Activated CD4-positive, CD25-positive, alpha-beta regulatory T cell (primary cell): Measurements from ENCODE around the gene DDIAS.
"Not testable (repeated sequence)": the region's sequence is repeated elsewhere in the genome, so short reads cannot be mapped to it uniquely, and the experiment has no call there.

ENCODE experiments used
- DNase-seq, 4 experiments: peaks; one replicate each; lab custom pipeline; 2025; lab: John Stamatoyannopoulos, UW

The DDIAS gene

DNA sequence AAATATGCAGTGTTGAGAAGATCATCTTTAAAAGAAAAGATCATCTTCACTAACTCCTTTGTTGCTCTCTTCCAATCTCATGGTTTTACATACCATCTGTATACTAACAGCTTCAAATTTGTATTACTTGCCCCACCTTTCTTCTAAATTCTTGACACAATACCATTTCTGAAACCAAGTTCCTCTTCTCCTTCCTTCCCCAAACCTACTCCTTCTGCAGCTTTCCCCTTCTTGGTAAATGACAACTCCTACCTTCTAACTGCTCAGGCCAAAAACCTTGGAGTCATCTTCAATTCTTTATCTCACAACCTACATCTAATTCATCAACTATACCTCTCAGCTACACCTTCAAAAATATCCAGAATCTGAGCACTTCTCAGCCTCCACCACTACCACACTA is 10.6 kb upstream of the DDIAS start:
- DNase-seq = no peak

DNA sequence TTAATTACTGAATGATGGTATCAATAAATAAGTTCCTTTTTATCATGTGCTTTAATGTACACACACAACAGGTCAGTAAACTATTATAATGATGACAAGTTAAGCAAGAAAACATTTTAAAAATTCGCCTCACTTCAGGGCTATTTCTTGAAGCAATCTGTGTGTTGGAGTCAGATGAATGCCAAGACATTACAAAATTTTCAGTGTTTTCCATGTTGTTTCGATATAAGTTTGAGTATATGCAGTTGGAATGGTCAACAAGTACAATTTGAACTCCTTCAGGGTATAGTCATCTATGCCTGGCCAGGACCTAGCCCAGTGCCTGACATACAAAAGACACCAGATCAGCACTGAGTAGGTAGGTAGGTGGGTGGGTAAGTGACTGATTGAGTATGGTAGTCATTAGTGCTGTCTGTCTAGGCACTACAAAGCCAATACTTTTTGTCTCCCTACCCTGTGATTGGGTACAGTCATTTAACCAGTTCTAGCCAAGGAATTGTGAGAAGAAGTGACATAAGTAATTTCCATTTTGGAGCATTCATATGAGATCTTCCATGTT is 8.8 kb upstream of the DDIAS start:
- no peak for DNase-seq

DNA sequence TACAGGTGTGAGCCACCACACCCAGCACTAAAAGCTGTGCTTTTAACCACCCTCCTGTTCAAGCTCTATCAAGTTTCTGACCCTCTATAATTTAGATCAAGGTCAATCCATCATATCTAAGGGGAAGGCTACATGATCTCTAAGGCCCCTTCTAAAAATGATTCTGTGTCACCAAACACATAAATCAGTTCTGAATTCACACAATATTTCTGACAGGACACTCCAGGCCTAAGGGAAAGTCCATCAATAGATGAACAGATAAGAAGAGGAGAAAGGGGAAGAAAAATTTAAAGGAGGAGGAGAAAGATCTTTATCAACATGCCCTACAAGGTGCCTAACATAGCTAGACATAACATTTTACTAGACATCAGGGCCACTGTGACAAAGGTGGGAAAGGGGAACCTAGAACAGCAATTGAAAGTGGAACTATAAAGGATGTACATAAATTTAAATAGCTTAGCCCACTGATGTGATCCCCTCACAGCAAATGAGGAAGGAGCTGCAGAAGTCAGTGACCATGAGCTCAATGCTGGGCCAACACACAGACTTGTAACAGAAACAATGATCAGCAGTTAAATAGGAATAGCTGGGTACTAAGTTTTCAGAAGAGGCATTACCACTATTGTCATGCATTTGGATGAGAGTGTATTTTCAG is 6.0 kb upstream of the DDIAS start:
- no peak for DNase-seq

GRCh38 chr11:82896183-82896582 is 5.4 kb upstream of the DDIAS start:
- no peak for DNase-seq

- DNase-seq = no peak
These were observed 3.3 kb upstream of the DDIAS start for GRCh38 chr11:82898241-82898640.

- DNase-seq = no peak
These were observed 2.2 kb upstream of the DDIAS start for GRCh38 chr11:82899186-82899820.

- DNase-seq = no peak
These were observed 1.6 kb upstream of the DDIAS start for GRCh38 chr11:82899957-82900276.

DNA sequence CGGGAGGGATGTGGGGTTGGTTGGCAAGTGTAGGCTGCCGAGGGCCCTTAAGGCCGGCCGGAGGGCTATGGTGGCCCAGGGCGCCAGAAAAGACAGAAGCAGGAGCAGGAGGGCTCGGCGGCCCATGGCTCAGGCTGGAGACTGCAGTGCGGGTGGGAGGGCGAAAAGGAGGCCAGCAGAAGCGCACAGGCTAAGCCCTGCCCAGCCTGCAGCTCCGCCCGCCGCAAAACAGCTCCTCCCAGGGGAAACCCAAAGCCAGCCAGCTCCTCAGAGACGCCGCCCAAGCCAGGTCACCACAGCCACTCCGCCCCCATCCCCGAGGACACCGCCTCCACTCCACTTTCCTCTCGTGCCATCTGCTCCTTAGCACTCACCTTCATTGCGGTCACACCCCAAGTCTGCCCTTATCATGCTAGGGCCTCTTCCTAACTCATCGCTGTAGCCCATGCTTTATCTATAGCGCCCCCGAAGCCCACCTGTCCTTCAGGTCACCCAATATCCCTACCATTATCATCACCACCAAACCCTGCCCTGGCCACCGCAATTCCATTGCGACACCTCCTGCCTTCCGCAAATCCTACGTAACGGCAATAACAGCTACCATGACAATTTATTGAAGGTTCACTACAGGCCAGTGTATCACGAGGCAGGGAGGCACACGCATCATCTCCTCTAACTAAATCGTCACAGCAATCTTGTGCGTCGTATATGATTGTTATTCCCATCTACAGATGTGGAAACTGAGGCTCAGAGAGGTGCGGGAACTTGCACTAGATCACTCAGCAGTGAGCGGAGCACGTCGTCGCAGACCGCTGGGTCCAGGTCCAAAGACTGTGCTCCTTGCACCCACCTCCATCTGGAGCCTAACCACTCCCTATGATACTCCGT is 1.0 kb upstream of the DDIAS start, which contains the start of gene PRCP:
PRCP (minus strand) TSS at position 154 of the 888 bp plus-strand sequence; CDS start at position 126, 28 bp downstream.
- peak; percentile 77 to 83 (median 80) for DNase-seq

GRCh38 chr11:82901922-82902485 is 468 bp downstream of the DDIAS start:
- no peak for DNase-seq

DNA sequence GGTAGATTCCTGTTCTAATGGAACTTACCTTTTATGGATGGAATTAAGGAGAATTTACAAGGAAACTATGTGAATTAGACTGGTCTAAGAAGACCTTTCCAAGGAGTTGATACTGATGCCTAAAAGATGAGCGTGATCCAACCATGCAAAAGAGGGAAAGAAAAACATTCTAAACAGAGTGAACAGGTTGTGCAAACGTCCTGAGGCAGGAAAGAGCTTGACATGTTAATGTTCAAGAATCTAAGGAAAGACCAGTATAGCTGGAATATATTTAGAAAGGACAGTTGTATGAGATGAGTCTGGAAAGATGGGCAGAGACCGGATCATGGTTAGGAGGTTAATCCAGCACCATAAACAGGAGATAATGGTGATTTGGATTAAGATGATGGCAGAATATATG is 1.3 kb downstream of the DDIAS start:
- no peak for DNase-seq

GRCh38 chr11:82903843-82904586 is 2.5 kb downstream of the DDIAS start:
- no peak for DNase-seq

DNA sequence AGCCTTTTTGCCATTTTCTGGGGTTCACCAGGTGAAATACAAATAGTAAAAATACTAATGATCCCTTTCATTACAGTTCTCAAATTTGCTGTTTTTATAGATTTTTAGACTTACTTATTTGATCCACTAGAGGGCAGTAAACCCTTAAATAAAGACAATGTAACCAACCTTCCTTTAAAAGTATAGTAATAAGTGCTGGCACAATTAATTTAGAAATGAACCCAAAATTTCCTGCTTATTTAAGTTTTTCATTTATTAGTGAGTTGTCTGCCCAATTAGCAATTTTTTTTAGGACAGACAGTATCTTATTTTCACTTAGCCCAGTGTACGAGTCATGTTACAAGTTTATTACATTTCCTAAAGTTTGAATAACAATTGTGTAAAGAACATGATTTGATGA is 4.7 kb downstream of the DDIAS start:
- no peak for DNase-seq

GRCh38 chr11:82906931-82907330 is 5.4 kb downstream of the DDIAS start:
- no peak for DNase-seq

GRCh38 chr11:82907371-82907770 is 5.8 kb downstream of the DDIAS start:
- no peak for DNase-seq

DNA sequence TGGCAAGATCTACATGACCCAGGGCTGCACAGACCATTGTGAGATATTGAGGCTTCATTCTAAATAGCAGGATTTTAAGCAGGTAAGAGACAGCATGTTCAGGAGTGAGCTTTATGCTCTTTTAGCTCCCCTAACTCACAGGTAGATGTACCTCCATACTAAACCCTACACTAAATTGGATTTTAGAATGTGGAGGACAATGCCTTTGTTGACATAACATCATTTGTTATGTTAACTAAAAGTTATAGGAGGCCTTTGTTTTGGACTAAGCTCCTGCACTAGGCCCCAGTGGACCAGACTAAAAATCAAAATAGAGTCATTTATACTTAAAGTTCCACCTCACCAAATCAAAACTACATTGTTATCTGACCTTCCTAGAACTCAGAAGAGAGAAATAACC is 6.8 kb downstream of the DDIAS start:
- DNase-seq = no peak

- DNase-seq = no peak
These were observed 7.6 kb downstream of the DDIAS start for GRCh38 chr11:82909015-82909640.

DNA sequence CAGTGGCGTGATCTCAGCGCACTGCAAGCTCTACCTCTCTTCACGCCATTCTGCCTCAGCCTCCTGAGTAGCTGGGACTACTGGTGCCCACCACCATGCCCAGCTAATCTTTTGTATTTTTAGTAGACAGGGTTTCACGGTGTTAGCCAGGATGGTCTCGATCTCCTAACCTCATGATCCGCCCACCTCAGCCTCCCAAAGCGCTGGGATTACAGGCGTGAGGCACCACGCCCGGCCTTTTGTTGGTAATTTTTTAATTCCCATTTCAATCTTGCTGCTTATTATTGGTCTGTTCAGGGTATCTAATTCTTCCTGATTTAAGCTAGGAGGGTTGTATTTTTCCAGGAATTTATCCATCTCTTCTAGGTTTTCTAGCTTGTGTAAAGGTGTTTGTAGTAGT is 18.2 kb downstream of the DDIAS start:
- not testable (repeated sequence) for DNase-seq

DNA sequence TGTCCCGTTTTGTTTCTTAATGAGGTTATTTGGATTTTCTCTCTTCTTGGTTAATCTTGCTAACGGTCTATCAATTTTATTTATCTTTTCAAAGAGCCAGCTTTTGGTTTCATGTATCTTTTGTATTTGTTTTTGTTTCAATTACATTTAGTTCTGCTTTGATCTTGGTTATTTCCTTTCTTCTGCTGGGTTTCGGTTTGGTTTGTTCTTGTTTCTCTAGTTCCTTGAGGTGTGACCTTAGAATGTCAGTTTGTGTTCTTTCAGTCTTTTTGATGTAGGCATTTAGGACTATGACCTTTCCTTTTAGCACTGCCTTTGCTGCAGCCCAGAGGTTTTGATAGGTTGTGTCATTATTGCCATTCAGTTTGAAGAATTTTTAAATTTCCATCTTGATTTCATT is 18.7 kb downstream of the DDIAS start:
- not testable (repeated sequence) for DNase-seq

DNA sequence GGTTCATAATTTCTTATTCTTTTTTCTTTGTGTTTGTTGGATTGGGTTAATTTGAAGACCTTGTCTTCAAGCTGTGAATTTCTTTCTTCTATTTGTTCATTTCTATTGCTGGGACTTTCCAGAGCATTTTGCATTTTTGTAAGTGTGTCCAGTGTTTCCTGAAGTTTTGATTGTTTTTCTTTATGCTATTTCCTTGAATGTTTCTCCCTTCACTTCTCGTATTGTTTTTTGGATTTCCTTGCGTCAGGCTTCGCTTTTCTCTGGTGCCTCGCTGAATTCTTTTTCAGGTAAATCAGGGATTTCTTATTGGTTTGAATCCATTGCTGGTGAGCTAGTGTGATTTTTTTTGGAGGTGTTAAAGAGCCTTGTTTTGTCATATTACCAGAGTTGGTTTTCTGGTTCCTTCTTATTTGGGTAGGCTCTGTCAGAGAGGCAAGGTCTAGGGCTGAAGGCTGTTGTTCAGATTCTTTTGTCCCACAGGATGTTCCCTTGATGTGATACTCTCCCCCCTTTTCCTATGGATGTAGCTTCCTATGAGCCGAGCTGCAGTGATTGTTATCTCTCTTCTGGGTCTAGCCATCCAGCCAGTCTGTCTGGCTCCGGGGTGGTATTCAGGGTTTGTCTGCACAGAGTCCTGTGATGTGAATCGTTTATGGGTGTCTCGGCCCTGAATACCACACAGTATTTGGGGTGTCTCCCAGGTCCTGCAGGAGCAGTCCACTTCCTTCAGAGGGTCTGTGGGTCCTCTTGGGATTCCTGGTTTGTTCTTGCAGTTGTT is 21.0 kb downstream of the DDIAS start:
- DNase-seq = not testable (repeated sequence)

DNA sequence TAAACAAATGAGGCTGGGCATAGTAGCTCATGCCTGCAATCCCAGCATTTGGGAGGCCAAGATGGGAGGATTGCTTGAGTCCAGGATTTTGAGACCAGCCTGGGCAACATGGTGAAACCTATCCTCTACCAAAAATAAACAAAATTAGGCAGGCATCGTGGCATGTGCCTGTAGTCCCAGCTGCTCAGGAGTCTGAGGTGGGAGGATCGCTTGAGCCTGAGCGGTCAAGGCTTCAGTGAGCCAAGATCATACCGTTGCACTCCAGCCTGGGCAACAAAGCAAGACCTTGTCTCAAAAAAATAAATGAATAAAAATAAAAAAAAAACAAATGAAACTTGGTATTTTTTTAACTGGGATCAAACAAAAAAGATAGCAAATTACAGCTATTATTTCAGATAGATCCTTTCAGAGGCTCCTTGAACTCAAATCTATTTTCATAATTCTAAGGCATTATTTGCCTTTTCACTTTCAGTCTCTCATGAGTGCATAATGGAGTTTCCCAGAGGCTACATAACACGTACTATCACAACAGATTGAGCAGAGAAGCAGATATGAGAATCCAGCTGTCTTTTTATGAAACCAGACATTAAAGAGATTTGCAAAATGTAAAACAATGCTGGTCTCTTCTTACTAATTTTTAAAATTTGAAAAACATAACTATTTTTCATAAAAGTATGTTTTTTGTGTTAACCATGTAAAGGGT is 23.1 kb downstream of the DDIAS start:
- DNase-seq = no peak
